Activated CD4-positive, CD25-positive, alpha-beta regulatory T cell treated with anti-CD3 and anti-CD28 coated beads, Interleukin-2, amount 50 U/mL, for 24 hours (primary cell): ENCODE results near the gene DOCK1.
"Not testable (repeated sequence)": the region's sequence is repeated elsewhere in the genome, so short reads cannot be mapped to it uniquely, and the experiment has no call there.

Experiments
- ATAC-seq, 2 donors: fragments of 150-1000 bp; cut with Tn5 transposase; one replicate each; pipeline ENCODE4 v1.10.0; 2021; ENCODE audit warnings: mild to moderate bottlenecking in 1 of 2, moderate library complexity in 1 of 2

DOCK1 gene

GRCh38 chr10:126904818-126905701 lies at the start of gene DOCK1:
DOCK1 (plus strand) TSS chr10:126905428; CDS start chr10:126905518, 90 bp downstream.
- ATAC-seq: no peak

- ATAC-seq: no peak
These were observed 47.9 kb upstream of the DOCK1 start for GRCh38 chr10:126857178-126857806.

- ATAC-seq: no peak
These were observed 37.5 kb upstream of the DOCK1 start for GRCh38 chr10:126867567-126868365.

- ATAC-seq: no peak
These were observed 36.9 kb upstream of the DOCK1 start for GRCh38 chr10:126868371-126868770.

- no peak for ATAC-seq
These were observed 33.1 kb upstream of the DOCK1 start for GRCh38 chr10:126872135-126872534.

GRCh38 chr10:126872768-126873167 lies 32.5 kb upstream of the DOCK1 start:
- ATAC-seq: no peak

- ATAC-seq: no peak
These were observed 28.8 kb upstream of the DOCK1 start for GRCh38 chr10:126876456-126876855.

- no peak for ATAC-seq
These were observed 27.8 kb upstream of the DOCK1 start for GRCh38 chr10:126877390-126877789.

GRCh38 chr10:126878594-126878993 lies 26.6 kb upstream of the DOCK1 start:
- no peak for ATAC-seq

- ATAC-seq: no peak
These were observed 24.3 kb upstream of the DOCK1 start for GRCh38 chr10:126880926-126881325.

- ATAC-seq: not testable (repeated sequence)
These were observed 23.2 kb upstream of the DOCK1 start for GRCh38 chr10:126882055-126882454.

GRCh38 chr10:126888436-126888835 lies 16.8 kb upstream of the DOCK1 start:
- ATAC-seq: not testable (repeated sequence)

GRCh38 chr10:126889421-126889820 lies 15.8 kb upstream of the DOCK1 start:
- no peak for ATAC-seq

GRCh38 chr10:126890797-126891196 lies 14.4 kb upstream of the DOCK1 start:
- ATAC-seq: not testable (repeated sequence)

GRCh38 chr10:126892226-126893175 lies 12.7 kb upstream of the DOCK1 start:
- ATAC-seq: no peak

- ATAC-seq: no peak
These were observed 12.0 kb upstream of the DOCK1 start for GRCh38 chr10:126893206-126893605.

GRCh38 chr10:126893841-126894240 lies 11.4 kb upstream of the DOCK1 start:
- ATAC-seq: no peak

GRCh38 chr10:126895214-126895781 lies 9.9 kb upstream of the DOCK1 start:
- no peak for ATAC-seq

- no peak for ATAC-seq
These were observed 6.8 kb upstream of the DOCK1 start for GRCh38 chr10:126898460-126898859.

GRCh38 chr10:126899529-126899928 lies 5.7 kb upstream of the DOCK1 start:
- ATAC-seq: not testable (repeated sequence)

- no peak for ATAC-seq
These were observed 3.1 kb upstream of the DOCK1 start for GRCh38 chr10:126902157-126902556.
